OCI-LY1 (cell line): ENCODE measurements around the gene NCAPD2.

Experiments
- CTCF ChIP-seq: fragments of 200-600 bp; sonication (generic), shearing (Covaris generic); IDR thresholded peaks from 2 replicates; pipeline ENCODE4 v1.5.1; 2017; ENCODE audit warnings: mild to moderate bottlenecking, antibody characterized with exemption, low read length, moderate library complexity, mixed read lengths
- EZH2 ChIP-seq: fragments of 200-600 bp; sonication (generic), shearing (Covaris generic); IDR thresholded peaks from 2 replicates; pipeline ENCODE4 v1.8.0; 2017; ENCODE audit warnings: borderline replicate concordance, mixed run types, mild to moderate bottlenecking, antibody characterized with exemption, low read length, moderate library complexity, mixed read lengths

- TF ChIP-seq CTCF (no peak), EZH2 (no peak)
These were observed 39.2 kb downstream of the NCAPD2 start for GRCh38 chr12:6532927-6533652.
